Neural cell (in vitro differentiated cells): ENCODE data around the gene STK38L.

Experiments
- EP300 ChIP-seq: fragments of 450-650 bp; conservative IDR thresholded peaks from 2 replicates; pipeline ENCODE4 v1.6.1; 2014; ENCODE audit warnings: antibody characterized with exemption, mild to moderate bottlenecking, moderate library complexity; ENCODE audit not compliant: poor library complexity, severe bottlenecking
- EZH2 ChIP-seq: fragments of 200-600, 300-800 bp; shearing (Covaris generic), sonication (generic); IDR thresholded peaks from 2 replicates; pipeline ENCODE4 v1.6.1; 2014; ENCODE audit warnings: antibody characterized with exemption, low read length, borderline replicate concordance, mild to moderate bottlenecking; ENCODE audit not compliant: insufficient read depth, poor library complexity, severe bottlenecking
- MXI1 ChIP-seq: fragments of 450-650 bp; conservative IDR thresholded peaks from 2 replicates; pipeline ENCODE4 v1.6.1; 2014; ENCODE audit warnings: antibody characterized with exemption, mild to moderate bottlenecking; ENCODE audit not compliant: poor library complexity, severe bottlenecking
- POLR2AphosphoS5 ChIP-seq: IDR thresholded peaks from 2 replicates; pipeline ENCODE4 v1.6.1; 2012
- RAD21 ChIP-seq: fragments of 450-650 bp; conservative IDR thresholded peaks from 2 replicates; pipeline ENCODE4 v1.6.1; 2014; ENCODE audit warnings: antibody characterized with exemption, mild to moderate bottlenecking, moderate library complexity
- SMC3 ChIP-seq: fragments of 450-650 bp; conservative IDR thresholded peaks from 2 replicates; pipeline ENCODE4 v1.6.1; 2014; ENCODE audit warnings: antibody characterized with exemption, mild to moderate bottlenecking, moderate library complexity; ENCODE audit not compliant: poor library complexity
- TAF1 ChIP-seq: IDR thresholded peaks from 2 replicates; pipeline ENCODE4 v1.6.1; 2012; ENCODE audit warnings: low read depth
- TF ChIP-seq, protein P1 (sequence below): fragments of 450-650 bp; IDR thresholded peaks from 2 replicates; pipeline ENCODE4 v1.5.1; 2014; ENCODE audit warnings: antibody characterized with exemption, mild to moderate bottlenecking, moderate library complexity; ENCODE audit not compliant: poor library complexity, severe bottlenecking
- TF ChIP-seq, protein P2 (sequence below): IDR thresholded peaks from 2 replicates; pipeline ENCODE4 v1.6.1; 2012; ENCODE audit warnings: borderline replicate concordance

DNA sequence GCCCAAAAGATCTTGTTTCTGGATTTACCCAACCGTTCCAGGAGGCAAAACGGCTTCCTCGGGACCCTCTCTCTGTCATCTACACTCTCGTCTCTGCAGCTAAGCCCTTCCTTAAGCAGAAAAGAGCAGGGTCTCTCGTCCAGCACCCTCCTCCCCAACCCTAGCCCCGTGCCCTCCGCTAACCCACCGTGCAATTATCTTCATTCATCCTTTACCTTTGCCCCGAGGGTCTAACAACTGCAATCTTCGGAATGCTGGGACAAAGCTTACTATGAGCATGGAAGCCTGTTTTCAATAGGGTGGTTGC, 88.3 kb downstream of the STK38L start:
- TF ChIP-seq POLR2AphosphoS5 (no peak), EP300 (no peak), EZH2 (no peak), SMC3 (no peak), MXI1 (no peak), TAF1 (no peak), RAD21 (no peak)
- TF ChIP-seq, protein P1, sequence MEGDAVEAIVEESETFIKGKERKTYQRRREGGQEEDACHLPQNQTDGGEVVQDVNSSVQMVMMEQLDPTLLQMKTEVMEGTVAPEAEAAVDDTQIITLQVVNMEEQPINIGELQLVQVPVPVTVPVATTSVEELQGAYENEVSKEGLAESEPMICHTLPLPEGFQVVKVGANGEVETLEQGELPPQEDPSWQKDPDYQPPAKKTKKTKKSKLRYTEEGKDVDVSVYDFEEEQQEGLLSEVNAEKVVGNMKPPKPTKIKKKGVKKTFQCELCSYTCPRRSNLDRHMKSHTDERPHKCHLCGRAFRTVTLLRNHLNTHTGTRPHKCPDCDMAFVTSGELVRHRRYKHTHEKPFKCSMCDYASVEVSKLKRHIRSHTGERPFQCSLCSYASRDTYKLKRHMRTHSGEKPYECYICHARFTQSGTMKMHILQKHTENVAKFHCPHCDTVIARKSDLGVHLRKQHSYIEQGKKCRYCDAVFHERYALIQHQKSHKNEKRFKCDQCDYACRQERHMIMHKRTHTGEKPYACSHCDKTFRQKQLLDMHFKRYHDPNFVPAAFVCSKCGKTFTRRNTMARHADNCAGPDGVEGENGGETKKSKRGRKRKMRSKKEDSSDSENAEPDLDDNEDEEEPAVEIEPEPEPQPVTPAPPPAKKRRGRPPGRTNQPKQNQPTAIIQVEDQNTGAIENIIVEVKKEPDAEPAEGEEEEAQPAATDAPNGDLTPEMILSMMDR: no peak
- TF ChIP-seq, protein P2, sequence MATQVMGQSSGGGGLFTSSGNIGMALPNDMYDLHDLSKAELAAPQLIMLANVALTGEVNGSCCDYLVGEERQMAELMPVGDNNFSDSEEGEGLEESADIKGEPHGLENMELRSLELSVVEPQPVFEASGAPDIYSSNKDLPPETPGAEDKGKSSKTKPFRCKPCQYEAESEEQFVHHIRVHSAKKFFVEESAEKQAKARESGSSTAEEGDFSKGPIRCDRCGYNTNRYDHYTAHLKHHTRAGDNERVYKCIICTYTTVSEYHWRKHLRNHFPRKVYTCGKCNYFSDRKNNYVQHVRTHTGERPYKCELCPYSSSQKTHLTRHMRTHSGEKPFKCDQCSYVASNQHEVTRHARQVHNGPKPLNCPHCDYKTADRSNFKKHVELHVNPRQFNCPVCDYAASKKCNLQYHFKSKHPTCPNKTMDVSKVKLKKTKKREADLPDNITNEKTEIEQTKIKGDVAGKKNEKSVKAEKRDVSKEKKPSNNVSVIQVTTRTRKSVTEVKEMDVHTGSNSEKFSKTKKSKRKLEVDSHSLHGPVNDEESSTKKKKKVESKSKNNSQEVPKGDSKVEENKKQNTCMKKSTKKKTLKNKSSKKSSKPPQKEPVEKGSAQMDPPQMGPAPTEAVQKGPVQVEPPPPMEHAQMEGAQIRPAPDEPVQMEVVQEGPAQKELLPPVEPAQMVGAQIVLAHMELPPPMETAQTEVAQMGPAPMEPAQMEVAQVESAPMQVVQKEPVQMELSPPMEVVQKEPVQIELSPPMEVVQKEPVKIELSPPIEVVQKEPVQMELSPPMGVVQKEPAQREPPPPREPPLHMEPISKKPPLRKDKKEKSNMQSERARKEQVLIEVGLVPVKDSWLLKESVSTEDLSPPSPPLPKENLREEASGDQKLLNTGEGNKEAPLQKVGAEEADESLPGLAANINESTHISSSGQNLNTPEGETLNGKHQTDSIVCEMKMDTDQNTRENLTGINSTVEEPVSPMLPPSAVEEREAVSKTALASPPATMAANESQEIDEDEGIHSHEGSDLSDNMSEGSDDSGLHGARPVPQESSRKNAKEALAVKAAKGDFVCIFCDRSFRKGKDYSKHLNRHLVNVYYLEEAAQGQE: no peak
